DMS53 treated with DMSO at 0.1 percent for 48 hours (cell line): ENCODE measurements around the gene OVOL3.
"Not testable (repeated sequence)": the region's sequence is repeated elsewhere in the genome, so short reads cannot be mapped to it uniquely, and the experiment has no call there.

ENCODE experiments used
- DNase-seq: peaks from one replicate; lab custom pipeline; 2025; ENCODE audit not compliant: unreplicated experiment; lab: John Stamatoyannopoulos, UW

OVOL3 gene

DNA sequence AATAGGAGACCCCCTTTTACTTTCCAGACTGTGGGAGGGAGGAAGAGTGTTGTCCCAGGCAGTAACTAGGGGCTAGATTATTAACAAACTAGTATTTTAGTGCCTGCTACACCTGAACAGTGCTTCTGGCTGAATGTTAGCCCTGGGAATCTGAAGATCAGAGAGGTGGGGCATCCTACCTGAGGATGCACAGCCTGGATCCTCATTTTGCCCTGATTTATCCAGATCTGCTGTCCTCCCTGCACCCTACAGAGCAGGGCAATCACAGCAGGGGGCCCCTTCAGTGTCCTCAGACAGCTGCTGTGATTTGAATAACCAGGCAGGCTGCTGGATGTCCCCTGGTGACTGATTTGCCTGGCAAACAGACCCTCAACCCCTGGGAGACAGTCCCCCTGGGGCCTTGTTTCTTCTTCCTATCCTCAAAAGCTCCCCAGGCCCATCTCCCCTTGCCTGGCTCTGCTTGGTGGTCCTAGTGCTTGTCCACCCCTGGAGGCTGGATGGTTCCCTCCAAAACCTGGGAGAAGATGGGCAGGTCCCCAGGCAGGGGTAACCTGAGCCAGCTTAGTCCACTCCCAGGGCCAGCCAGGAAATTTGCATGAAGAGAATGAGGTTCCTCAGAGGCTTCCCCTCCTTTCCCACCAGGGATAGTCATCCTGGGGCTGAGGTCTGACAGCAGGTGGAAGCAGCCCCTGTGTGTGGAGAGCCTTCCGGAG, at the start of gene OVOL3:
Gene OVOL3 (plus strand): TSS at position 657 of the 713 bp plus-strand sequence. CDS start 60 bp downstream, outside the sequence.
- DNase-seq, result no peak

DNA sequence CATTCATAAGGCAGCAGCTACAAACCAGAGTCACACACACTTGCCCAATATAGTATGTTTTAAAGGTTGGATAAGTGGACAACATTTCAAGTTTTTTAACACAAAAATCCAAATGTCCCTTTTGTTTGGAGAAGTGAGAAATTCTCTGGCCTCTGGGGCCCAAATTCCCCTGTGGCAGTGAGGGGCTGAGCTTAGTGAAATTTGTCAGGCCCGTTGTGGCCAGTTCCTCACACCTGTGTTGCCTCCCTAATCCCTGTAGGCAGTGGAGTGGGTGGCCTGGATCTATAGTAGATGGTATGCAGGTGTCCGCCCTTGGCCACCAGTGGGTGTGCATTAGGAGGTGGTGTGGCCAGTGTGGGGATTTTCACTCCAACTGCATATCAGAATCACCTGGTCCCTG, 49.6 kb upstream of the OVOL3 start:
- no peak for DNase-seq

DNA sequence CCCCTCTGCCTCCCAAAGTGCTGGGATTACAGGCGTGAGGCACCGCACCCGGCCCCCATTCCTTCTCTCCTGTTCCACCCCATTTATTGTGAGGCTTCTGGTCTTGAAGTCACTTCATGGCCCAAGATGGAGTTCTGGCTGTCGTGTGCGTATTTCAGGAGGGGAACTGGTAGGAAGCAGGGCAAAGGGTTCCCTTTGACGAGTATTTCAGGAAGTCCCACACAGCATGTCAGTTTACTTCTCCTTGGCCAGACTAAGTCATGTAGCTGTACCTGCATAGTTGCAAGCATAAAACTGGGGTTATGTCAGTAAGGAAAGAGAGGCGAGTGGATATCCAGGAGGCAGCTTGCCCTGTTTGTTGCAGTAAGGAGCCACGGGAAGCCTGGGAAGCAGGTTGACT, 46.1 kb upstream of the OVOL3 start:
- no peak for DNase-seq

DNA sequence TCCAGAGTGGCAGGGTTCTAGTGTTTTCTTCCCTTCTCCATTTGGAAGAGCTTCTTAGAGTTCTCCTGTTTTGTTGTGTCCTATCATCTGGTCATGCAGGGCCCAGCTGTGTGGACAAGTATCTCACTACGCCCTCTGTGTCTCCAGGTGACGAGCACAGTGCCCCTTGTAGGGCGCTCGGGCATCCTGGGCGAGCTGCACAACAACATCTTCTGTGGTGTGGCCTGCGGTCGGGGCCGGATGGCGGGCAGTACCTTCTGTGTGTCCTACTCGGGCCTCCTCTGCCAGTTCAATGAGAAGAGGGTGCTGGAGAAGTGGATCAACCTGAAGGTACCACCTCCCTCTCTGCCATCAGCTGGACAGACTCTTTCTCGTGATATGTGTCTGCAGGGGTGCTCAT, 43.3 kb upstream of the OVOL3 start:
- DNase-seq, result no peak

DNA sequence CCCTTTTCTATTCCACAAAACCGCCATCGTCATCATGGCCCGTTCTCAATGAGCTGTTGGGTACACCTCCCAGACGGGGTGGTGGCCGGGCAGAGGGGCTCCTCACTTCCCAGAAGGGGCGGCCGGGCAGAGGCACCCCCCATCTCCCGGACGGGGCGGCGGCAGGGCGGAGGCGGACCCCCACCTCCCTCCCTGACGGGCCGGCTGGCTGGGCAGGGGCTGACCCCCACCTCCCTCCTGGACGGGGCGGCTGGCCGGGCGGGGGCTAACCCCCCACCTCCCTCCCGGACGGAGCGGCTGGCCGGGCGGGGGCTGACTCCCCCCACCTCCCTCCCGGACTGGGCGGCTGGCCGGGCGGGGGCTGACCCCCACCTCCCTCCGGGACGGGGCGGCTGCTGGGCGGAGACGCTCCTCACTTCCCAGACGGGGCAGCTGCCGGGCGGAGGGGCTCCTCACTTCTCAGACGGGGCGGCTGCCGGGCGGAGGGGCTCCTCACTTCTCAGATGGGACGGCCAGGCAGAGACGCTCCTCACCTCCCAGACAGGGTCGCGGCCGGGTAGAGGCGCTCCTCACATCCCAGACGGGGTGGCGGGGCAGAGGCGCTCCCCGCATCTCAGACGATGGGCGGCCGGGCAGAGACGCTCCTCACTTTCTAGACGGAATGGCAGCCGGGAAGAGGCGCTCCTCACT, 42.0 kb upstream of the OVOL3 start:
- not testable (repeated sequence) for DNase-seq

DNA sequence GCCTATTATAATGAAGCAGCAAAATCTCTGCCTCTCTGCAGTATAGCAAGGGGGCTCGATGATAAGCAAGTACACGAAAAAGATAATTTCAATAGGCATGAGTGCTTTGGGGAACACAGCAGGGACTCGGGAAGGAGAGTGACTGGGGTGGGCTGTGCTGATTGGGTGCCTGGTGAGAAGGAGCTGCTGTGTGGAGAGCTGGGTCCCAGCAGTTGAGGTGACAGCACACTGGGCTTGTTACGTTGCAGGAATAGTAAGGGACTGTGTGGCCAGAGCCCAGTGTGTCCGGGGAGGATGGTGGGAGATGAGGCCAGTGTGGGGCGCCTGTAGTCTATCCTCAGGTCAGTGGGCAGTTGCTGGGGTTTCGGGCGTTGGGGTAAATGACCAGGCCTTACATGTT, 38.9 kb upstream of the OVOL3 start:
- no peak for DNase-seq

DNA sequence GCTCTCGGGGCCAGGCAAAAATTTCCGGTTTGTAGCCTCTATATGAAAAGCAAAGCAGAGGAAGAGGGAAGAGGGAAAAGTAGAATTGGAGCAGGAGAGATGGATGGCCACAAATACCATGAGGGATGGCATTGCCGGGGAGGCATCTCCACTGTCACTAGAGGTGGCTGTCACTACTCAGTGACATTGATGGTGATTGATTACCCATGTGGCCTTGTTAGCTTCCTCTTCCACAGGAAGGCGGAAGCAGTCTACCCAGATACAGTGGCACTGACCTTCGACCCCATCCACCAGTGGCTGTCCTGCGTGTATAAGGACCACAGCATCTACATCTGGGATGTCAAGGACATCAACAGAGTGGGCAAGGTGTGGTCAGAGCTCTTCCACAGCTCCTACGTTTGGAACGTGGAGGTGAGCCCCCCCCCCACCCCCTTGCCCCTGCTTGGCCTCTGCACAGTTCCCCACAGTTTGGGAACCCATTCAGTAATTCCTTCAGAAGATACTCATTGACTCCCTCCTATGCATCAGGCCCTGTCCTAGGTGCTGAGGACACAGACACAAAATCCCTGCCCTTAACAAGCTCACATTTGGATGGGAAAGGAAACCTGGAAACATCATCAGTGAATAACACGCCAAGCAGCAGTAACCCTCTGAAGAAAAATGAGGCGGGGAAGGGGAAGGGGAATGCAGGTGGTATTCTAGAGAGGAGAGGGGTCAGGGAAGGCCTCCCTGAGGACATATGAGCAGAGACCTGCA, 37.6 kb upstream of the OVOL3 start:
- DNase-seq, result no peak

DNA sequence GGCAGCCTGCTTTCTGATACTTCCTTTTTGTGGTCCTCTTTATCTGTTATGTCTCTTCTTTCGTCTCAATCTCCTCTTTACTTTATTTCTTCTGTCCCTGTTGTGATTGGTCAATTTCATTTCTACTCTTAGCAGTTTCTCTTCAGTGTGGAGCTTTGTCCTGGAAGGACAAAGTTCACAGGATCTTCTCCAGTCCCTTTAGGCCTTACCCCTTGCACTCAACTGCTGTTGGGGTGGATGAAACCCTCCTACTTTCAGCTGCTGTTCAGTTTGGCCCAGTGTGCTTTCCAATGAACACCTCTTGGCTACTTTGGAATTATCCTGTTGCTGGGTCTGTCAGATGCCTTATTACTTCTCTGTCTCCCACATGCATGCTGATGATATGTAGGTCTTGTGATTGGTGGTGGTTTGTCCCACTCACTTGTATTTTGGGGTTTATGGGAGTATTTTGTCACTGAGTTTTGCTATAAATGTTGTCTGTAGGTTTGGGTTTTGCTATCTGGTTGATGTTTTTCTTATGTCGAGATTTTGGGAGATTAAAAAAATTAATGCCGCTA, 31.5 kb upstream of the OVOL3 start:
- DNase-seq, result no peak

DNA sequence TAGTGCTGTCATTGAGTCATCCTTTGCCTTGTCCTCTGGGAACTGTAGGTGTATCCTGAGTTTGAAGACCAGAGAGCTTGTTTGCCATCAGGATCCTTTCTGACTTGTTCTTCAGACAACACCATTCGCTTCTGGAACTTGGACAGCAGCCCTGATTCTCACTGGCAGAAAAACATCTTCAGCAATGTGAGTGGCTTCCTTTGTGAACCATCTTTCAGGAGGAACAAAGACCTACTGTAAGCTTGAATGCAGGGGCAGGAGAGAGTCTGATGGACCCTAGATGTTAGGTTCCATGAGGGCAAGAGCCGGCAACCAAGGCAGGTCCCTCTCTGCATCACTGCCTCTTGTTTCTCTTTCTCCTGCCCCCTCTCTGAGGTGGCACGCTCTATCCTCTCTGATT, 29.6 kb upstream of the OVOL3 start:
- DNase-seq, result no peak

DNA sequence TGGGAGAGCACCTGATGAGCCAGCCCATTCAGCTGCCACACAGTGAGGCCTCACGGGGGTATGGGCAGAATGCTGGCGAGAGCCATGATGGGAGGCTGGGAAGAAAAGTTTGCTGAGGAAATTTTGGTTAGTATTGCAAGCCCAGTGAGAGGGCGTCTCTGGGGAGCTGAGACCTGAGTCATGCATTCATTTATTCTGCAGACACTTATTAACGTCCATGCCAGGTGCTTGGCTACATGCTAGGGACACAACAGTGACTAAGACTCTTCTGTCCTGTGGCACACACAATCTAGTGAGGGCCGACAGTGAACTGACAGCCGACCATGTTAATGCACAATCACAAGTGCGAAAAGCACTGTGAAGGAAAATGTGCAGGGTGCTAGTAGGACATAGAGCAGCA, 29.0 kb upstream of the OVOL3 start:
- no peak for DNase-seq

DNA sequence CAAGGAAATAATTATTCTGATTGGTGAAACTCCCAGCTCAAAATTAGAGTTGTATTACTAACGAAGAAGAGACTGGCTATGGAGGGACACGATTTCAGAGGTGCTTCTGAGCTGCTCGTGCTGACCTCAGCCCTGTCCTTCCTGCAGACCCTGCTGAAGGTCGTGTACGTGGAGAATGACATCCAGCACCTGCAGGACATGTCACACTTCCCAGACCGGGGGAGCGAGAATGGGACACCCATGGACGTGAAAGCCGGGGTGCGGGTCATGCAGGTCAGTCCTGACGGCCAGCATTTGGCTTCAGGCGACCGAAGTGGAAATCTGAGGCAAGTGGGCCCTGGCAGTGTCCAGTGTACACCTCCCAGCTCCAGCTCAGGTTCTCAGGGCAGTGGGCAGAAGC, 28.0 kb upstream of the OVOL3 start:
- DNase-seq, result no peak

DNA sequence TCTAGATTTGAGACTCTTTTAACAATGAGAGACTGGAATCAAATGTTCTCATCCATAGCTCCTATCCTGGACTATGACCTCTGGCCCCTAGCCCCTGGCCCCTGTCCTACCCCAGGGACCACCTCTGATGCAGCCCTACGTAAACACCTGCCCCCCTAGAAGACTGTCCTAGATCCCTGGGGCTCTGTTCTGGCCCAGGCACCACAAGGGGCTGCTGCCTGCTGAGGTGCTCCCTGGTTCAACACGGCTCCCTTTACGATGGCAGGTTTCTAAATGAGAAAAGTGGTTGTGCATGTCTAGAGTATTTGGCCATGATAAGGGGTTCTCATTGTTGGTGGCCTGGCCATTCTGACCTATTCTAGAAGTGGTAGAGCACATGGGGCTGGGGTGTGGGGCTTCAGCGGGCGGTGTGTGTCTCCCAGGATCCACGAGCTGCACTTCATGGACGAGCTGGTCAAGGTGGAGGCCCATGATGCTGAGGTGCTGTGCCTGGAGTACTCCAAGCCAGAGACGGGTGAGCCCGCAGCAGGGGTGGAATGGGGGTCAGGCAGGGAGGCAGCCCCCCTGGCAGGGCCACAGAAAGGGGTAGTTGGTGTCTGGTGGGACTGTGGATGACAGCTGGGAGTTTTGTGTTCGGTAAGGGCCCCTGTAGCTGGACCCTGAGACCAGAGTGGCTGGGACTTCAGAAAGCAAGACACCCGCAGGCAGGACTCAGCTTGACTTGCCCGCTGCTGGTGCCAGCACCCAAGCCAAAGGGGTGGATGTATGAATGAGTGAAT, 26.5 kb upstream of the OVOL3 start:
- no peak for DNase-seq

DNA sequence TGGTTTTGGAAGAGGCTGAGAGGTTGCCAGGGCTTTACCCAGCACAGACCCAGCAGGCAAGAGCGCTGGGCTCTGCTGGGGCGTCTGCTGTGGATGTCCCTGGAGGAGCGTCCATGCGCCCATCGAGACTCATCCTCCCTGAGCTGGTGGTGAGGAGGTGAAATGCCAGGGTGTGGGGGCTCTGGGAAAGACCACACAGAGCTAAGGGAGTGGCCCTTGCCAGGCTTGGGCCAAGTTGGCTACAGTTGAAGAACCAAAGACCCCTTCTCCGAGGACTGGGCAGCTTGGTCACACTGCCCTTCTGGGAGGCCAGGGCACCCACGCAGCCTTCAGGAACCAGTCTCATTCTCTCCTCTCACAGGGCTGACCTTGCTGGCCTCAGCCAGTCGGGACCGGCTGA, 24.6 kb upstream of the OVOL3 start:
- no peak for DNase-seq

DNA sequence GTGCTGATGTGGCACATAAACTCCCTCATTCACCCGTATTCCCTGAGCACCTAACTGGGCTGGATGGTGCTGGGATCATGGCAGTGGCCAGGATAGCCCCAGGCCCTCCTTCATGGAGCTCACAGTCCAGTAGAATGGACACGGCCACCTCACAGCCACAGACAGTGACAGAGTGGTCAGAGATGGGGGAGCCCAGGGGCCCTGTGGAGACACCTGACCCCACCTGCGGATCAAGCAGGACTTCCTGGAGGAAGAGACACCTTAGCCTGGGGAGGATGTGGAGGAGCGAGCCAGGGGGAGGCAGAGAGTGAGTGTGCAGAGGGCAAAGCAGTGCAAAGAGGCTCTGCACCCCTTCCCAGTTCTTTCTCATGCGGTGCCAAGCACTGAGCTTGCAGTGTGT, 21.1 kb upstream of the OVOL3 start:
- no peak for DNase-seq

DNA sequence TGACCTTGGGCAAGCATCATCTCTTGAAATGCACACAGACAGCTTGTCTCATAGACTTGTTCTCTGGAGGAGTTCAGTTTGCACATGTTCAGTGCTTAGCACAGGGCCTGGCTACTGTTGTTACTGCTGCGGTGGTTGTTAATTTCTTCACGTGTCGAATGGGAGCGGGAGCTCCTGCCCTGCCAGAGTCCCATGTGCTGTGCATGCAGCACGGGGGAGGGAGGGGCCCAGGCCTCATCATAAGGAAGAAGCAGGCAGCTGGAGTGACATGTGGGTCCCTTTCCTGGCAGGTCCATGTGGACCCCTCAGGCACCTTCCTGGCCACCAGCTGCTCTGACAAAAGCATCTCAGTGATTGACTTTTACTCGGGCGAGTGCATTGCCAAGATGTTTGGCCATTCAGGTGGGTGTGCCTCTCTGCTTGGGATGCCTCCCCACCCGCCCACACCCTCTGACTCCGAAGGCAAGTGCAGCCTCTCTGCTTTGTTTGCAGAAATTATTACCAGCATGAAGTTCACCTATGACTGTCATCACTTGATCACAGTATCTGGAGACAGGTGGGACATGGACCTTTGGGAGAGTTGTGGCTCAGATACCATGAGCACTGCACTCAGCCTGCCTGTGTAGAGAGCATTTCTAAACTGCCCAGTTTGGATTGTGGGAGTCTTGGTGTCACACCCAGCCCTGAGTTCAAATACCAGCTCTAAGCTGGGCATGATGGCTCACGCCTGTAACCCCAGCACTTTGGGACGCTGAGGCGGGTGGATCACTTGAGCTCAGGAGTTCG, 19.8 kb upstream of the OVOL3 start:
- no peak for DNase-seq

DNA sequence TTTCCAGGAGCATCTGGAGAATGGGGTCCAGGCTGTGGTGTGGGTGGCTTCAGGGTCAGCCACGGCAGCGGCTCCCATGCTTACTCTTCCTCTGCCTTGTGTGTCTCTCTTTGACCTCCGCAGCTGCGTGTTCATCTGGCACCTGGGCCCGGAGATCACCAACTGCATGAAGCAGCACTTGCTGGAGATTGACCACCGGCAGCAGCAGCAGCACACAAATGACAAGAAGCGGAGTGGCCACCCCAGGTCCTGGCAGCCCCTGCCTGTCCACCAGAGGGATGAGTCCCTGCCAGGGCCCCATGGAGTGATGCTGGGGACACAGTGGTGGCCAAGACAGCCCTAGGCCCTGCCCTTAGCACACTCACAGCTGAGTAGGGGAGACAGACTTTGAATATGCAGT, 18.4 kb upstream of the OVOL3 start:
- DNase-seq, result no peak

DNA sequence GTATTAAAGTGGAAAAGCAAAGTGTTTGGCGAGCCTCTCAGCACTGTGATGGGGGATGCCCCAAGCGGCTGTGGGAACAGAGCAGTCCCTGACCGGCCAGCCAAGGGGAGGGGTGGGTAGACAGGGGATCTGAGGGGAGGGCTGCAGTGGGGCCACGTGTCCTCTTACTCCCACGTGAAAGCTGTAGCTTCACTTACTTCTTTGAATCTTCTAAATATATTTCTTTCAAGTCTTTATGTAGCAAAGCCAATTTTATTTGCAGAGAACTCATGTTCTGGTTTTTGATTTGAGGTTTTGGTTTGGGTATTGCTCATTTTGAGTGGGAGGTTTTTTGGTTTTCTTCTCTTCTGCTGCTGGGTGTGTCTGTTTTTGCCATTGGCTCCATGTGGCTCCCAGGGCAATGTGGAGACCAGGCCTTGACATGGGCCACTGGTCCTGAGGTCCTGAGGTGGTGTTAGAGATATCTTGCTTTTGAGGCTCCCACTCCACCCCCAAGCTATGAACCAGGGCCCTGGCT, 17.7 kb upstream of the OVOL3 start:
- DNase-seq, result no peak

DNA sequence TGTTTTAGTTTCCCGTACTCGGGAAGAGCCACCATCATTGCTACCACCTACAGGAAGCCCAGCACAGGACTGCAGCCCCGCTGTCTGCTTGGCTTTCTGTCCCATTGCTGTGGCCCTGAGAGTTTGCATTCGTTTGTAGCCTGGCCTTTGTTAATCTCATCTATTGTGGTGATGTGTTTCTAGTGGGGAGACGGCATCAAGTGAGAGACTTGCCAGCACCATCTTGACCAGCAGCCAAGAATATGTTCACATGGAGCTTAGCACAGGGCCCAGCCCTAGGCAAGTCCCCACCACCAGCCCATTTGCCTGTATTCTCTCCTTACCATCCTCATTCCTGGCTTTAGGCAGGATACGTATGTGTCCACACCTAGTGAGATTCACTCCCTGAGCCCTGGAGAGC, 17.3 kb upstream of the OVOL3 start:
- no peak for DNase-seq

DNA sequence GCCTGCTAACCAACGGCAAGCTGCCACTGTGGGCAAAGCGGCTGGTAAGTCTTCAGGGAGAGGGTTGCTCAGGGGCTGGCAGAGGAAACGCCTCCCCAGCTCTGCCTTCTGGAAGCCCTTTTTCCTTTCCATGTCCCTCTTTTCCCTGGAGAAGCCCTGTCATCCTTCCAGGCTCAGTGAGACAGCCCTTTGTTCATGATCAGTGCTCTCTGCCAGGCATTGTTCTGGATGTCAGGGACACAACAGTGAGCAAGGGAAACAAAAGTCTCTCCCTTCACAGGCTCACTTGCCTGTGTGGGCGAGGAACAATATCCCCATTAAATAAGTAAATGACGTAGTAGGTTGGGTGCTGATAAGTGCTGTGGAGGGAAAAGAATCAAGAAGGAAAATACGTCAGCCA, 13.9 kb upstream of the OVOL3 start:
- no peak for DNase-seq

DNA sequence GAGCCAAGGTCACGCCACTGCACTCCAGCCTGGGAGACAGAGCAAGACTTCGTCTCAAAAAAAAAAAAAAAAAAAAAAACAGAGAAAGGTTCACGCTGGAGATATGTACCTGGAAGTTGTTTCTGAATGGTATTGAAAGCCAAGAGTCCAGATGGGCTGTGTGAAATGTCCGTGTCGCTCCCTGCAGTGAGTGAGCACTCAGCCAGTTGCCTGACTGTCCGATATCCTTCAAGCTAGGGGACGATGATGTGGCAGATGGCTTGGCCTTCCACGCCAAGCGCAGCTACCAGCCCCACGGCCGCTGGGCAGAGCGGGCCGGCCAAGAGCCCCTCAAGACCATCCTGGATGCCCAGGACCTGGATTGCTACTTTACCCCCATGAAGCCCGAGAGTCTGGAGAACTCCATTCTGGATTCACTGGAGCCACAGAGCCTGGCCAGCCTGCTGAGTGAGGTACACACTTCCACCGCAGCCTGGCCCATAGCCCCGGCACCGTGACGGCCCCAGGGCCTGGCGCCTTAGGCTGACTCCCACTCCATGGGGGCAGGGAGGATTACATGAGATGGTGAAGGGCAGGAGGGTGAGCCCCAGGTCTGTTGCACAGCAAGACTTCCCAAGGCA, 11.7 kb upstream of the OVOL3 start:
- no peak for DNase-seq
